HuH-7.5 (cell line): Measurements from ENCODE around the gene DSP.

Source experiments
- DNase-seq: peaks from one replicate; pipeline ENCODE4 v3.0.0; 2011; ENCODE audit warnings: low spot score

Gene DSP

DNA sequence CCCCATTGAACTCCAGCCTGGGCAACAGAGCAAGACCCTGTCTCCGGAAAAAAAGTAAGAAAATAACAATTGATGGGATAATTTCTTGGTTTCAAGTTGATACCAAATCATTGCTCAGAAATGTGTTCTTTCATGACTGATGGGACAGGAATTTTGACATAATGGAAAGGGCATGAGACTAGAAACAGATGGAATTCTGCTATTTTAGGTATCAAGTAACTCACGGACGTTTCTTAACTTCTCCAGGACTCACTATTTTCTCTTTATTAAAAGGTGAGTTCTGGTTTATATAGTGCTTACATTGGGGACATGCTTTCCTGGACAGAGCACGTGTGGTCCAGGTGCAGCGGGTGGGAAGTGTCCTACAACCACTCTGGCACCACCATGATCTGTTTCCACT is 6.0 kb upstream of the DSP start:
- DNase-seq = no peak

GRCh38 chr6:7537565-7538174 is 3.8 kb upstream of the DSP start:
- no peak for DNase-seq

DNA sequence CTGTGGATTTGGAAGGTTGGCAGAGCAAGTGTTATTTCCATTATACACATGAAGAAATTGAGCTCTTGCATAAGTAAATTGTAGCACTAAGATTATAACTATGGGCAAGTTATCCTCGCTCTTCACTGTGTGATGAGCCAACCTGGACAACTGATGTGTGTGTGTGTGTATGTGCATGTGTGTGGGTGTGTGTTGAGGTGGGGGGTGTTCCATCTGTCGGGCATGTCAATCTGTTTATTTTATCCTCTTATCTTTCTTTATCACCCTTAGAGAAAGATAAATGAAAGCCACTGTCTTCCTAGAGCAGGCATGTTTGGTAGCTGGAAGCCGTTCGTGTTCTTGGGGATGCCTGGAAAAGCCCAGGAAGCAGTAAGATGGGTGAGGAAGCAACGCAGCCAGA is 3.0 kb upstream of the DSP start:
- no peak for DNase-seq

- no peak for DNase-seq
Measured at GRCh38 chr6:7540595-7540994, 876 bp upstream of the DSP start.

- DNase-seq = peak; percentile 28
Measured at GRCh38 chr6:7542065-7542873, 798 bp downstream of the DSP start.

DNA sequence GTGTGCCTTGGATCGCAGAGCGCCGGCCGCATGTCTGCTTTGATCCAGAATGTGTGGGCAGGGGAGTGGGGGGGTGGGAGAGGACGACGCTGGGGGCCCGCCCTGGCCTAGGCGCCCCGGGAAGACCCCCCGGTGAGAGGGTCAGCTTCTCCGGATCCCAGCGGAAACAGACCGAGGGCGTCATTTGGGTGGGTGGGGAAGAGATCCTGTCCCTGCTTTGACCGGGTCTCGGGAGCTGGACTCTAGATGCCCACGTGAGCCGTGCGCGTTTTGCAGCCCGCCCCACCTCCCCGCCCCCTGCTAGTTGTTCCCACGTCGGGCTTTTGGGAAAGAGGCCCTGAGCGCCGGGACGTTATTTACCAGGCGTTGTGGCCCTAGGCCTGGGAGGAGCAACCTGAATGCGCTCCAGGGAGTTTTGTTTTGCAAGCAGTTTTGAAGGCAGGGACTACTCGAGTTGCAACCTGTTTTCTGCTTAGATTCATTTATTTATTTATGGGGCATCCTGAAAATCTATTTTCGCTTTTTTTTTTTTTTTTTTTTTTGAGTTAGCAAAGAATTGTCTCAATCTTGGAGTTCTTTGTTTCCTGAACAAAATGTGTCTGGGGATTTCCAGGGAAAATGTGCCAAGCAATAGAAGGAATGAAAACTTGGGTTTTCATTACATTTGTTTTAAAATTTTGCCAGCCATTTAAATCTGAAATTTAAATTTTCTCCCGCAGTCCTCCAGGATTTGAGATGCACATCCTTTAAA is 1.6 kb downstream of the DSP start:
- DNase-seq = peak; percentile 73

- DNase-seq = no peak
Measured at GRCh38 chr6:7543789-7544424, 2.4 kb downstream of the DSP start.

GRCh38 chr6:7544597-7544996 is 3.1 kb downstream of the DSP start:
- DNase-seq = no peak

- no peak for DNase-seq
Measured at GRCh38 chr6:7545316-7546019, 4.0 kb downstream of the DSP start.

DNA sequence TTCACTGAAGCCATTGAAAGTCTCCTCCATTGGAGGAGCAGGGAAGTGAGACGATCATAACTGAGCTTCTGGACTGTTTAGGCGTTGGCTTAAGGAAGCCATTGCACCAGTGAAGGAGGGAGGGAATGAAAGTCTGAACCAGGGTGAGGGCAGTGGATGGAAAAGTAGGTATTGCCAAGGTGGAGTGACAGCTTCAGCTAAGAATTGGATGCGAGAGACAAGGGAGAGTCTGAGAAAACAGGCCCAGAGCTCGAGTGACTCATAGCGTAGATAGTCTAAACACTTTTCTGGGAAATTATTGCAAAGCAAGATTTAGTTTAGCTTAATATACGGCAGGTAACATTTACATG is 4.5 kb downstream of the DSP start:
- DNase-seq = no peak

DNA sequence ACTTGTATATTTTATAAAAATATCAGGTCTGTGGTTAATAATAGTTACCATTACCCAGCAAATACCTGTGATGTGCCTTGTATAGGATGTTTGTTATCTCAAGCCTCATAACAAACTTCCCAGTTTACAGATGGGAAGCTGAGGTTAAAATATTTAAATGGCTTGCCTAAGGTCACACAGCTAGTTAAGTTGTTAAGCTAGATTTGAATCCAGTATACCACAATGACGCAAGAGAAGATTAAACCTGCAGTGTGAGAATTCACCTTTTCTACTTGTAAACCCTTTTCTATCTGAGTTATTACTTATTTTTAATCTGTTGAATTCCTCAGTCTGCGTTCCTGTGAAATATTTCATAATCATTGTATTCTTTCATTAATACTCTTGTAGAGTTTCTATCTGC is 4.9 kb downstream of the DSP start:
- no peak for DNase-seq

GRCh38 chr6:7546896-7547295 is 5.4 kb downstream of the DSP start:
- no peak for DNase-seq

- DNase-seq = no peak
Measured at GRCh38 chr6:7547315-7547714, 5.8 kb downstream of the DSP start.

DNA sequence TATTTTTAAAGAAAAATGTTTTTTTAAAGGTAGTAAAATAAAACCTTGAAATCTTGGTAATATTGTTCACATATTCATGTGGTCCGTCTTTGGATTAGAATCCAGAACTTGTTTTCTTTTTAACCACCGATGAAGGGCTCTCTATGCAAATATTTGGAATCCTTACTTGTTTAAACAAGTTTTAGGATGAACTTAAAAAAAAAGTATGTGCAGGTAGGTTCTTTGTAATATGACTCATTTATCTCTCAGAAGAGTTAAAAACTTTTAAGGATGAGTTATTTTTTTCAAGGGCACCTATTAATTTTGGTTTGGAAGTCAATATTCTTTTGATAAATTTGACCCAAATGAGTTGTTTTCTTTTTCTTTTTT is 8.9 kb downstream of the DSP start:
- DNase-seq = no peak

- no peak for DNase-seq
Measured at GRCh38 chr6:7554533-7555275, 13.2 kb downstream of the DSP start.

DNA sequence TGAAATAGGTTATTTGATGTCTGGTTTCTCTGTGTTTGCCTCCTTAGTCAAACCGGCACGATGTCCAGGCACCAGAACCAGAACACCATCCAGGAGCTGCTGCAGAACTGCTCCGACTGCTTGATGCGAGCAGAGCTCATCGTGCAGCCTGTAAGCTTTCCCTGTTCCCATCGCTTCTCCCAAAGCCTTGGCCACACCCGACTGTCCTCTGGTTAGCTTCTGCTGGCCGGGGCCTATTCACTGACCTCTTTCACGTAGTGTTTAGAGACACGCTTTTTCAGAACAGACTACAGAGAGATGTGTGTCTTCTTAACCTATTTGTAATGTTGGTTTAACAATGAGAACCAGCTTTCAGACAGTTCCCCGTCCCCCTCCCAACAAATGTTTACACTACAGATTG is 14.2 kb downstream of the DSP start:
- DNase-seq = no peak

- DNase-seq = no peak
Measured at GRCh38 chr6:7556394-7557106, 15.1 kb downstream of the DSP start.

GRCh38 chr6:7557652-7558051 is 16.2 kb downstream of the DSP start:
- no peak for DNase-seq

GRCh38 chr6:7558781-7559180 is 17.3 kb downstream of the DSP start:
- no peak for DNase-seq

DNA sequence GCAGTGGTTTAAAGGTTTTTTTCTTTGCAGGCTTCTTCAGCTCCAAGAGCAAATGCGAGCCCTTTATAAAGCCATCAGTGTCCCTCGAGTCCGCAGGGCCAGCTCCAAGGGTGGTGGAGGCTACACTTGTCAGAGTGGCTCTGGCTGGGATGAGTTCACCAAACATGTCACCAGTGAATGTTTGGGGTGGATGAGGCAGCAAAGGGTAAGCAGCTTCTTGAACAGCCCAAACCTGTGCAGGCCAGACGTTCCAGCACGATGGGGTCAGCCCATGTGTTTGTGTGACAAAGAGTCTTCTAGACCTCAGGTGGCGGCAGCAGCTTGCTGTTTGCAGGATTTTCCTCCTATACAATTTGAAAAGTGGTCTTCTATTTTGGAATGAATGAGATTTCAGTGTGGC is 17.7 kb downstream of the DSP start:
- no peak for DNase-seq
